ENCODE measurements around the gene TNF.
"Not testable (repeated sequence)": the region's sequence is repeated elsewhere in the genome, so short reads cannot be mapped to it uniquely, and the experiment has no call there.

Gene TNF

DNA sequence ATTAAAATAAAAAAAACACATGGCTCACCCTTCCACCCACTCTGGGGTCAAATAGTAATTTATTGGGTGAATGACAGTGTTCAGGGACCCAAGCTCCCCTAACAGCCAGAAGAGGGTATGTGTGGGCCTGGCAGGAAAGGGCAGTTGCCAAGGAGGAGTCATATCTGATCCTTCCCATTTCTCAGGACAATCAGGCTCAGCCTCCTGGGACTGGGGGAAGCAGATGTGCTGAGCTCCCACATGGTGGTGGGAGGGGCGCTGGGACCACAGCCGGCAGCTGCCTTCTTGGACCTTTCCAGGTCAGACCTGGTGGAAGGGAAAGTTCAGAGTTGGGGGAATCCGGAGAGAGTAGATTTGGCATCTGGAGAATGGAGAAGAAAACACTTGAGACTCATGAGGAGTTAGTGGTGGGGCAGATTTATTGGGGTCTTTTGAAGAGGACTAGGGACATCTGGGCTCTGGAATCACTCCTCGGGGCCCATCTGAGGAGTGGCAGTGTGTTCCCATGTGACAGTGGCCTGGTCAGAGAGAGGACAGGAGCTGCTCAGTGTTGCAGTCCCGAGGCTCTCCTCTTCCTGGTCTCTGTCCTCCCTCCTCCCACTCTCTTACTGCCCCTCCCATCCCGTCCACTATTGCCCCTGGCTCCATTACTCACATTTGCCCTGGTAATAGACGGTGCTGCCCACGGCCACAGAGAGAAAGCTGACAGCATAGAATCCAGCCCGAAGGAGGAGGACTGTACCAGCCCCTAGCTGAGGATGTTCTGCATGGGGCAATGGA is 13.7 kb downstream of the TNF start:
- DNase-seq = no peak

DNA sequence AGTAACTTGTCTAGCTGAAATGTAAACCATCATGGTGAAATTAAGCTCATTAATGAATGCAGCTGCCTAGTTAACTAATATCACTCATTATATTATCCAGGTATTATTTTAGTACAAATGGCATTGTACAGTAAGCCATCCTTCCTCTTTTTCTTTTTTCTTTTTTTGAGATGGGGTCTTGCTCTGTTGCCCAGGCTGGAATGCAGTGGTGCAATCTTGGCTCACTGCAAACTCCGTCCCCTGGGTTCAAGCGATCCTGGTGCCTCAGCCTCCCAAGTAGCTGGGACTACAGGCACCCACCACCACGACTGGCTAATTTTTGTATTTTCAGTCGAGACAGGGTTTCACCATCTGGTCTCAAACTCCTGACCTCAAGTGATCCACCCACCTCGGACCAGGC is 15.3 kb downstream of the TNF start:
- DNase-seq = not testable (repeated sequence)

- DNase-seq = no peak
Observed at GRCh38 chr6:31592396-31592771, 17.0 kb downstream of the TNF start.

DNA sequence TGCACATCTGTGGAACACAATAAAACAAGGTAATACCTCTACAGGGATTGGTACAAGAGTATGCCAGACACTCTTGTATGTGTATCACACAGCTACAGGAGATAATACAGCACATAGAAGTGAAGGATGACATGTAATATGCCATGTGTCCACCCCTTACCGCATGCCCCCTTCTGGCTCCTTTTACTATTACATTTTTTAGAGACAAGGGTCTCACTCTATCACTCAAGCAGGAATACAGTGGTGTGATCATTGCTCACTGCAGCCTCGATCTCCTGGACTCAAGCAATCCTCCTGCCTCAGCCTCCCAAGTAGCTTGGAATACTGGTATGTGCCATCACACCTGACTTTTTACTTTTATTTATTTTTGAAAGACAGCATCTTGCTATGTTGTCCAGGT is 21.6 kb downstream of the TNF start:
- peak; percentile 54 for DNase-seq

DNA sequence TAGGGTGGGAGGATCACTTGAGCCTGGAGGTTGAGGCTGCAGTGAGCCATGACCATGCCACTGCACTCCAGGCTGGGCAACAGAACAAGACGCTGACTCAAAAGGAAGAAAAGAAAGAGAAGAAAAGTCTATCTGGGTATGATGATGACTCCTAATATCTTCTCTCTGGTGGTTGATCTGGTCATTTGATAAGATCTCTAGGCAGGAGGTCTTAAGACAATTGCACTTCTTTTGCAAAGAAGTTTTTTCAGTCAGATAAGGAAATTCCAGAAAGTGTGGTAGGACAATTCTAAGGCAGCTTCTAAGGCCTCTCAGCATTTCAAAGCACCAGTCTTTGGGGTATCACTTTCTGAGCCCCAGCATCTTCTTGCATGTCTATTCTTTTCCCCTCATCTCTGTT is 32.0 kb downstream of the TNF start:
- DNase-seq = no peak

- no peak for DNase-seq
Observed at GRCh38 chr6:31609519-31610406, 34.4 kb downstream of the TNF start.

GRCh38 chr6:31610968-31611367 is 35.6 kb downstream of the TNF start:
- no peak for DNase-seq

GRCh38 chr6:31614075-31614619 is 38.8 kb downstream of the TNF start:
- DNase-seq = no peak

GRCh38 chr6:31614684-31615578 is 39.6 kb downstream of the TNF start, which contains the start of gene AIF1:
AIF1 (plus strand) TSS chr6:31615234; CDS start chr6:31615330, 96 bp downstream.
- no peak for DNase-seq

GRCh38 chr6:31615748-31616147 is 40.4 kb downstream of the TNF start:
- DNase-seq = peak; percentile 62

- no peak for DNase-seq
Observed at GRCh38 chr6:31617010-31617409, 41.6 kb downstream of the TNF start.

GRCh38 chr6:31619805-31620585 is 44.6 kb downstream of the TNF start:
- DNase-seq = peak; percentile 98

DNA sequence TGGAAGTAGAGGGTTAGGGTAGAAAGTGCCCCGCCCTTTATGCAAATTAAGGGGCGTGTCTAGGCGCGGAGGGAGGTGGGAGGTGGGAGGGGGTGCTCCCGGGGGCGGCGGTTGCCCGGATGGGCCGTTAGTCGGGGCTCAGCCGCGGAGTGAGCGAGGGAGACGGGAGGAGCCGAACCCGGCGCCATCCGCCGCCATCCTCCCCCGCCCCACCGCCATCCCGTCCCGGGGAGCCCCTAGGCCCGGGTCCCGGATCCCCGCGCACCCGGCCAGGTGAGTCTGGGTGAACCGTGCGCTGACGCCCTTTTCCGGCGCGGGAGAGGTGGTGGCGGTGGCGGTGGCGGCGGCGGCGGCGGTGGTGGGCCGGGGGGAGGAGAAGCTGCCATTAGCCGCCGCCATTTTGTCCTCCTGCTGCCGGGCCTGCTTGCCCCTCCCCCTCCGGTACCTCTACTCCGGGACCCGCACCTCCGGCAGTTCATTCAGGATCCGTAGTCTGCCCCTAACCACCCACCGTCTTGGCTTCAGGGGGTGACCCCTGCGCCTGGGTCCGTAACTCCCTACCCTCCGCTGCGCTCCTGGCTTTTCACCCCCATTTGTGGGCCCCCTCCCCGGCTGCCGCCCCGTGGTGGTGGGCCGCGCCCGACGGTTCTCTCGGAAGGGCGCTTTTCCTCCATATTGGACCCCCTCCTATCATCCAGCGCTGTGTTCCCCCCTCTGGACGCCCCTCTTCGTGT is 45.4 kb downstream of the TNF start, which contains the start of gene PRRC2A:
Gene PRRC2A (plus strand): TSS at position 130 of the 734 bp plus-strand sequence. CDS start 2,075 bp downstream, outside the sequence.
- peak; percentile 84 for DNase-seq

DNA sequence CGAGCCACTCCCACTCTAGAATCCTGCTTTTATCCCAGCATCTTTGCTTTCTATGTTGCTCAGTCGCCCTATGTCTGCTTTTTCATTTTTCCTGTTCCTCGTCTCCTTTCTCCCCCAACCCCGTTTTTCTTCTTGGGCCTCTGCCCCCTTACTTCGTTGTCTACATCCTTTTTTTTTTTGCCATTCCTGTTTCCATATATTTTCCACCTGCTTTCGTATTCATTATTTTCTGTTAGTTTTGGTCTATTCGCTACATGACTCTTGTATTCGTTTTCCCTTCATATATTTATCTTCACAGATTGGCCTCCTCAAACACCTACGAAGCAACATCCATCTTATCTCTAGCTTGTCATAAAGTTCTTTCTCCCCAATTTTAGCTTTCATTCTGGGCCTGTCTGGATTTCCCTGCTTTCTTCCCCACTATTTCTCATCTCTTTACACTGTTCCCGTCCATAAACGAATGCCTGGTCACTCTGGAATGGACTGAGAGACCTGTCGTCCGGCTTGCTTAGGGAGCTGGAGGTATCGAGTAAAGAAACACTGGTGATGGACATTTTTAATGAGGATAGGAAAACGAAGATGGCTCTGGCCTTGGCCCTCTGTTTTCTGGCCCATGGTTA is 46.1 kb downstream of the TNF start:
- DNase-seq = no peak

DNA sequence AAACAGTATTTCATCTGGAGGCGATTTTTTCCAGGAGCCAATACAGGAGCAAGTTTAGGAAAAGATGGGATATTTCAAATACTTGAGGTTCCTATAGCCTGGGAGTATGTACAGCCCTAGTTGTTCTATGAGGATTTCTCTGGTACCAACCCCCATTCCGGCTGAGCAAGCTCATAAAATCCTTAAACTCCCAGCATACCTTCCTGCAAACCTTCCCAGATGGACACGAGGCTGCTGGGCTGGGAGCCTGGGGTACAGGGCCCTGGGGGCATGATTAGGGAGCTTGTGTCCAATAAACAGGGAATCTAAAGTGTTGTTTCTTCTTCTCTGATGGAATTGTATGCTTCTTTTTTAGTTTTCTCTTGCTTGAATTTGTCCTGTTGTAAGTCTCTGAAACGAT is 46.6 kb downstream of the TNF start:
- DNase-seq = no peak

GRCh38 chr6:31622684-31623091 is 47.3 kb downstream of the TNF start:
- DNase-seq = no peak

GRCh38 chr6:31624070-31624469 is 48.7 kb downstream of the TNF start:
- no peak for DNase-seq

GRCh38 chr6:31626952-31627351 is 51.6 kb downstream of the TNF start:
- no peak for DNase-seq

GRCh38 chr6:31627690-31628287 is 52.4 kb downstream of the TNF start:
- DNase-seq = no peak
